GM12878 (cell line): ENCODE results near the gene ITPR3.

Experiments
- CREB1 ChIP-seq: IDR thresholded peaks from 2 replicates; pipeline ENCODE4 v1.6.1; 2012; ENCODE audit warnings: low read depth, mild to moderate bottlenecking, inconsistent platforms
- MAX ChIP-seq: IDR thresholded peaks from 2 replicates; pipeline ENCODE4 v1.6.1; 2012; ENCODE audit warnings: low read depth, low read length, improper control_type of control experiment
- NKRF ChIP-seq: fragments of 450-650 bp; conservative IDR thresholded peaks from 2 replicates; pipeline ENCODE4 v1.6.1; 2017; ENCODE audit warnings: mild to moderate bottlenecking, moderate library complexity

GRCh38 chr6:33713786-33714185, 92.7 kb downstream of the ITPR3 start:
- TF ChIP-seq MAX, result no peak
- no peak for TF ChIP-seq CREB1
- no peak for TF ChIP-seq NKRF
